Trophoblast cell (in vitro differentiated cells and primary cell): ENCODE data around the gene LGALSL.

Source experiments
- DNase-seq, 2 donors: peaks; one replicate each; pipeline ENCODE4 v3.0.0-alpha.2; 2016
- H2AFZ ChIP-seq: 2 replicates; pipeline ENCODE4 v1.6.1; 2013; ENCODE audit warnings: low read length, moderate library complexity, mild to moderate bottlenecking; ENCODE audit not compliant: insufficient read depth, poor library complexity
- H2AK5ac ChIP-seq: 2 replicates; pipeline ENCODE4 v1.6.1; 2013; ENCODE audit warnings: mild to moderate bottlenecking, low read length
- H2BK120ac ChIP-seq: 2 replicates; pipeline ENCODE4 v1.6.1; 2013; ENCODE audit warnings: low read length, mild to moderate bottlenecking, moderate library complexity; ENCODE audit not compliant: insufficient read depth, poor library complexity
- H2BK12ac ChIP-seq: 2 replicates; pipeline ENCODE4 v1.6.1; 2013; ENCODE audit warnings: mild to moderate bottlenecking, low read length, moderate library complexity
- H2BK5ac ChIP-seq: 2 replicates; pipeline ENCODE4 v1.6.1; 2013; ENCODE audit warnings: low read length, low read depth, moderate library complexity, mild to moderate bottlenecking; ENCODE audit not compliant: poor library complexity
- H3K14ac ChIP-seq: 2 replicates; pipeline ENCODE4 v1.6.1; 2013; ENCODE audit warnings: mild to moderate bottlenecking, low read length
- H3K18ac ChIP-seq: 2 replicates; pipeline ENCODE4 v1.6.1; 2013; ENCODE audit warnings: mild to moderate bottlenecking, low read length
- H3K23ac ChIP-seq: 2 replicates; pipeline ENCODE4 v1.6.1; 2013; ENCODE audit warnings: low read length
- H3K27ac ChIP-seq: 2 replicates; pipeline ENCODE4 v1.5.1; 2013; ENCODE audit warnings: low read depth, mild to moderate bottlenecking, inconsistent platforms, low read length, moderate library complexity
- H3K27me3 ChIP-seq: 2 replicates; pipeline ENCODE4 v1.6.1; 2013; ENCODE audit warnings: inconsistent platforms, mild to moderate bottlenecking, low read length, moderate library complexity; ENCODE audit not compliant: insufficient read depth
- H3K36me3 ChIP-seq, 2 experiments: 1 replicate in 1 of 2; 2 replicates in 1 of 2; pipeline ENCODE4 v1.6.1; 2013; ENCODE audit warnings: low read length in 2 of 2, mild to moderate bottlenecking in 2 of 2, moderate library complexity in 1 of 2; ENCODE audit not compliant: insufficient read depth in 2 of 2, control insufficient read depth in 1 of 2
- H3K4ac ChIP-seq: 2 replicates; pipeline ENCODE4 v1.6.1; 2013; ENCODE audit warnings: low read depth, mild to moderate bottlenecking, low read length, moderate library complexity
- H3K4me1 ChIP-seq, 2 experiments: 1 replicate in 1 of 2; 2 replicates in 1 of 2; pipeline ENCODE4 v1.6.1; 2013; ENCODE audit warnings: low read length in 2 of 2, mild to moderate bottlenecking in 2 of 2, moderate library complexity in 1 of 2; ENCODE audit not compliant: insufficient read depth in 2 of 2, control insufficient read depth in 1 of 2
- H3K4me2 ChIP-seq: 2 replicates; pipeline ENCODE4 v1.6.1; 2013; ENCODE audit warnings: inconsistent platforms, mild to moderate bottlenecking, low read length, moderate library complexity
- H3K4me3 ChIP-seq: 2 replicates; pipeline ENCODE4 v1.5.1; 2013; ENCODE audit warnings: mild to moderate bottlenecking, low read depth, low read length, inconsistent platforms
- H3K79me1 ChIP-seq: one replicate; pipeline ENCODE4 v1.6.1; 2013; ENCODE audit warnings: low read length
- H3K79me2 ChIP-seq: 2 replicates; pipeline ENCODE4 v1.6.1; 2013; ENCODE audit warnings: low read length, mild to moderate bottlenecking; ENCODE audit not compliant: control insufficient read depth, insufficient read depth, poor library complexity
- H3K9ac ChIP-seq: 2 replicates; pipeline ENCODE4 v1.6.1; 2013; ENCODE audit warnings: mild to moderate bottlenecking, low read length
- H3K9me3 ChIP-seq: 2 replicates; pipeline ENCODE4 v1.6.1; 2013; ENCODE audit warnings: low read depth, mild to moderate bottlenecking, control low read depth, inconsistent platforms, low read length; ENCODE audit not compliant: insufficient read depth
- H4K12ac ChIP-seq: 2 replicates; pipeline ENCODE4 v1.6.1; 2013; ENCODE audit warnings: low read depth, mild to moderate bottlenecking, low read length, moderate library complexity
- H4K8ac ChIP-seq: 2 replicates; pipeline ENCODE4 v1.6.1; 2013; ENCODE audit warnings: low read depth, mild to moderate bottlenecking, low read length, moderate library complexity
- H4K91ac ChIP-seq: one replicate; pipeline ENCODE4 v1.6.1; 2013; ENCODE audit warnings: low read depth, mild to moderate bottlenecking, low read length, moderate library complexity
- WGBS: extraction: QIAGEN DNeasy Blood & Tissue Kit; methylation state at CpG from one replicate; pipeline ENCODE4 v1.1.7; 2013; ENCODE audit warnings: missing lambda C conversion rate; ENCODE audit not compliant: insufficient read length, insufficient coverage; ENCODE audit errors: extremely low coverage; 5-methylcytosine and 5-hydroxymethylcytosine counted together

Gene LGALSL

GRCh38 chr2:64470766-64471295 lies 16.9 kb downstream of the LGALSL start:
- peaks cover 7 to 9% of the 10 kb centered on the region in 2 experiments for H3K4me1 ChIP-seq
- H3K27me3 ChIP-seq = no peaks in the 10 kb centered on the region
- H3K79me1 ChIP-seq = no peaks in the 10 kb centered on the region
- H3K27ac ChIP-seq = no peak overlapping the region
- DNase-seq = no peak
- H3K79me2 ChIP-seq = no peaks in the 10 kb centered on the region
- H4K12ac ChIP-seq = no peak overlapping the region
- no peaks in the 10 kb centered on the region for H3K9me3 ChIP-seq
- H2BK5ac ChIP-seq = no peak overlapping the region
- H3K36me3 ChIP-seq = no peaks in the 10 kb centered on the region
- no peak overlapping the region for H3K4ac ChIP-seq
- no peak overlapping the region for H3K9ac ChIP-seq
- no CpG with 5 or more reads among the region's 6 CpGs for WGBS
- H4K8ac ChIP-seq = no peak overlapping the region
- no peak overlapping the region for H2BK12ac ChIP-seq
- no peak overlapping the region for H3K4me2 ChIP-seq
- no peak overlapping the region for H2AK5ac ChIP-seq
- no peak overlapping the region for H3K14ac ChIP-seq
- no peak overlapping the region for H2BK120ac ChIP-seq
- H3K18ac ChIP-seq = no peak overlapping the region
- H3K4me3 ChIP-seq = no peak overlapping the region
- H4K91ac ChIP-seq = no peak overlapping the region
- H3K23ac ChIP-seq = no peak overlapping the region
- H2AFZ ChIP-seq = no peak overlapping the region

DNA sequence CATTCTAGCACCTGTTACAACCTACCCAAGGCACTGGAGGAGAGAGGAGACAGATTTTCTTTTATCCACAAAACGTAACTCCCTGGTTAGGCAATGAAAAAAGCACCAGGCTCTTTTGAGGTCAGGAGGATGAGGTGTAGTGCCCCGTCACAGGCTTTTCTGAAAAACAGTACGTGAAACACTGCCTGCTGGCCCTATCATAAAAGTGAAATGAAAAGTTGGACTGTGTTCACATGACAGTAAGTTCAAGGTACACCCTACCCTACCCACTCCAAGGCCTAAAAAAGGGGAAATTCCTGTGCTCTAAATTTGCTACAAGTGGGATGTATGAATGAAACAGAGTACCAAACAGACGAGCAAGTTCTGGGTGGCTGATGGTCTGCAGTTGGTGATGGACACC lies 17.6 kb downstream of the LGALSL start:
- no peak overlapping the region for H2AK5ac ChIP-seq
- H3K79me1 ChIP-seq = no peaks in the 10 kb centered on the region
- H3K18ac ChIP-seq = no peak overlapping the region
- H3K4me3 ChIP-seq = no peak overlapping the region
- H3K79me2 ChIP-seq = no peaks in the 10 kb centered on the region
- H3K27ac ChIP-seq = no peak overlapping the region
- no CpG with 5 or more reads among the region's 4 CpGs for WGBS
- H2AFZ ChIP-seq = no peak overlapping the region
- H3K4ac ChIP-seq = no peak overlapping the region
- H4K8ac ChIP-seq = no peak overlapping the region
- DNase-seq = no peak
- H4K12ac ChIP-seq = no peak overlapping the region
- no peak overlapping the region for H4K91ac ChIP-seq
- H3K9ac ChIP-seq = no peak overlapping the region
- no peak overlapping the region for H2BK12ac ChIP-seq
- no peaks in the 10 kb centered on the region for H3K9me3 ChIP-seq
- H3K36me3 ChIP-seq = no peaks in the 10 kb centered on the region
- H3K4me1 ChIP-seq = peaks cover 7 to 9% of the 10 kb centered on the region in 2 experiments
- H3K14ac ChIP-seq = no peak overlapping the region
- no peak overlapping the region for H3K4me2 ChIP-seq
- H3K27me3 ChIP-seq = no peaks in the 10 kb centered on the region
- no peak overlapping the region for H2BK120ac ChIP-seq
- H3K23ac ChIP-seq = no peak overlapping the region
- H2BK5ac ChIP-seq = no peak overlapping the region

DNA sequence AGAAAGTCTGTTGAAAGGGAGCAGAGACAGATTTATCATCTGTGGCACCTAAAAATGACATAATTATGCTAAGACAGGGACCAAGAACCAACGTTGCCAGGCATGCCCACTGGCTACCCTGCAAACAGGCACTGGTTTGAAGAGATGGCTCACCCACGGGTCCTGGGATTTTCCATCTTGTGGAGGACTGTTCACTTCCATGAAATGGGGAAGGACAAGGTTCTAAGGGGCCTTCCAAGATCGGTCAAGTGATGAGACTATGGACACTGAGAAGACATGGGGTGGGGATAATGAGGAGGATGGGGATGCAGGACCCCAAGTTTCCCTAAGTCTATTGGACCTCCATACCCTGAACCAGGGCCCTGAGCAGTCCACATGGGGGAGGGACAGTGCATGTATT lies 18.9 kb downstream of the LGALSL start:
- no peak overlapping the region for H2BK5ac ChIP-seq
- peaks cover 7 to 9% of the 10 kb centered on the region in 2 experiments for H3K4me1 ChIP-seq
- no peaks in the 10 kb centered on the region for H3K79me2 ChIP-seq
- H3K4ac ChIP-seq = no peak overlapping the region
- H2AFZ ChIP-seq = no peak overlapping the region
- H3K79me1 ChIP-seq = no peaks in the 10 kb centered on the region
- H3K23ac ChIP-seq = peak overlapping the region; percentile 10
- no peak overlapping the region for H4K8ac ChIP-seq
- no peak overlapping the region for H2BK120ac ChIP-seq
- H4K91ac ChIP-seq = no peak overlapping the region
- H3K4me2 ChIP-seq = no peak overlapping the region
- no peaks in the 10 kb centered on the region for H3K36me3 ChIP-seq
- H3K9ac ChIP-seq = no peak overlapping the region
- H3K4me3 ChIP-seq = no peak overlapping the region
- H4K12ac ChIP-seq = no peak overlapping the region
- no peak for DNase-seq
- H3K18ac ChIP-seq = no peak overlapping the region
- no CpG with 5 or more reads among the region's 3 CpGs for WGBS
- H3K27ac ChIP-seq = no peak overlapping the region
- H2AK5ac ChIP-seq = no peak overlapping the region
- no peaks in the 10 kb centered on the region for H3K9me3 ChIP-seq
- no peaks in the 10 kb centered on the region for H3K27me3 ChIP-seq
- H2BK12ac ChIP-seq = no peak overlapping the region
- no peak overlapping the region for H3K14ac ChIP-seq

DNA sequence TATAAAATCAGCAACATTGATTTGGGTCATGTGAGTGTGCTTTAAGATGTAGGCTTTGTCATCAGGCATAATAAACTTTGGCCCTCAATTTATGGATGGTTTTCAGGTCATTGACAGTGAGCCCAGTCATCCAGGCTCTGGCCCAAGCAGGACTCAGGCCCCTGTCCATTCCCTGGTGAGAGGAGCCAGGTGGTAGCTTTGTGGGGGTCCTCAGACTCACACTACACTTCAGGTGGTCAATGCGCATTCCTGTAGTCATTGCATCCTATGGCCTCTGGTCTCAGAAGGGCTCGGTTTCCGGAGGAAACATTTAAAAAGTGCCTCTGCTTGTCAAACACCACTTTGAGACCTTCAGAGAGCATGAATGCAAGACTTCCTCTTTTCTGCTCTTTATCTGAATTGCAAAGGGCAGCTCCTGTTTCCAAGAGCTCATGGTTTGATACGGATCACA lies 20.2 kb downstream of the LGALSL start:
- H2AK5ac ChIP-seq = no peak overlapping the region
- no peak overlapping the region for H4K91ac ChIP-seq
- no peak overlapping the region for H3K9ac ChIP-seq
- H4K8ac ChIP-seq = no peak overlapping the region
- H3K79me1 ChIP-seq = peaks cover 2% of the 10 kb centered on the region
- H2BK12ac ChIP-seq = no peak overlapping the region
- no peak overlapping the region for H4K12ac ChIP-seq
- DNase-seq = no peak
- H3K27me3 ChIP-seq = no peaks in the 10 kb centered on the region
- H3K4me3 ChIP-seq = no peak overlapping the region
- H3K4me2 ChIP-seq = no peak overlapping the region
- H3K4ac ChIP-seq = no peak overlapping the region
- no peak overlapping the region for H3K14ac ChIP-seq
- WGBS = no CpG with 5 or more reads among the region's 4 CpGs
- H2BK5ac ChIP-seq = no peak overlapping the region
- H2BK120ac ChIP-seq = no peak overlapping the region
- no peak overlapping the region for H3K23ac ChIP-seq
- H3K79me2 ChIP-seq = no peaks in the 10 kb centered on the region
- H2AFZ ChIP-seq = no peak overlapping the region
- no peak overlapping the region for H3K27ac ChIP-seq
- no peak overlapping the region for H3K18ac ChIP-seq
- H3K36me3 ChIP-seq = no peaks in the 10 kb centered on the region
- peaks cover 9 to 10% of the 10 kb centered on the region in 2 experiments for H3K4me1 ChIP-seq
- no peaks in the 10 kb centered on the region for H3K9me3 ChIP-seq
